H1 (cell line): ENCODE measurements around the gene WDR5. TPM values are rescaled to one million over a fixed set of nuclear protein-coding genes. Genes with fewer than 3 reads are reported as not detected.

ENCODE experiments used
- CTCF ChIA-PET: fragments of 300-600 bp; sonication (Branson Sonifier 250); formaldehyde crosslinking; loops from one replicate; lab custom pipeline; 2021; ENCODE audit not compliant: partially characterized antibody; lab: Charles Lee
- POLR2A ChIA-PET: fragments of 300-600 bp; sonication (Branson Sonifier 250); formaldehyde crosslinking; loops from one replicate; lab custom pipeline; 2021; ENCODE audit warnings: inconsistent platforms; ENCODE audit not compliant: partially characterized antibody; lab: Charles Lee
- DNase-seq, 2 experiments: peaks; one replicate each; pipeline versions ENCODE4 v3.0.0 to v3.0.0-alpha.2; 2010 to 2022; ENCODE audit warnings: low spot score in 2 of 2, low read depth in 1 of 2, mixed read lengths in 1 of 2
- FAIRE-seq: peaks from 2 replicates; lab custom pipeline; 2011; peaks lifted over from hg19 to GRCh38; lab: Jason Lieb, UNC
- H2AFZ ChIP-seq: 2 replicates; pipeline ENCODE4 v1.8.1; 2012; ENCODE audit warnings: low read length, inconsistent platforms
- H2AK5ac ChIP-seq: 2 replicates; pipeline ENCODE4 v1.6.1; 2013; ENCODE audit warnings: low read depth, low read length
- H2BK120ac ChIP-seq: replicated peaks from 2 replicates; pipeline ENCODE3; 2013; ENCODE audit warnings: low read depth, low read length, inconsistent platforms
- H2BK12ac ChIP-seq: 2 replicates; pipeline ENCODE4 v1.6.1; 2013; ENCODE audit warnings: low read depth, low read length
- H2BK15ac ChIP-seq: 2 replicates; pipeline ENCODE4 v1.6.1; 2013; ENCODE audit warnings: low read length
- H2BK20ac ChIP-seq: 2 replicates; pipeline ENCODE4 v1.6.1; 2013; ENCODE audit warnings: low read length
- H2BK5ac ChIP-seq: 2 replicates; pipeline ENCODE4 v1.6.1; 2013; ENCODE audit warnings: low read depth, low read length
- H3K14ac ChIP-seq: 2 replicates; pipeline ENCODE4 v1.6.1; 2013; ENCODE audit warnings: inconsistent platforms; ENCODE audit not compliant: insufficient read length
- H3K18ac ChIP-seq: 2 replicates; pipeline ENCODE4 v1.6.1; 2013; ENCODE audit warnings: low read length; ENCODE audit errors: extremely low read depth
- H3K23ac ChIP-seq: 2 replicates; pipeline ENCODE4 v1.6.1; 2013; ENCODE audit warnings: inconsistent platforms; ENCODE audit not compliant: insufficient read length
- H3K23me2 ChIP-seq: 2 replicates; pipeline ENCODE4 v1.6.1; 2013; ENCODE audit warnings: low read depth, low read length
- H3K27ac ChIP-seq: 2 replicates; pipeline ENCODE4 v1.6.1; 2011; ENCODE audit warnings: low read depth, low read length, inconsistent platforms
- H3K27me3 ChIP-seq, 4 experiments: replicated peaks in 1 of 4; 1 replicate in 1 of 4; 2 replicates in 3 of 4; pipeline versions ENCODE4 v1.6.1 to v1.8.1; 2011 to 2013; ENCODE audit warnings: low read length in 3 of 4, mild to moderate bottlenecking in 3 of 4, inconsistent platforms in 2 of 4, mixed read lengths in 2 of 4, moderate library complexity in 1 of 4; ENCODE audit not compliant: control insufficient read depth in 3 of 4, insufficient read depth in 3 of 4; ENCODE audit errors: extremely low read depth in 1 of 4
- H3K36me3 ChIP-seq, 4 experiments: 2 replicates each; pipeline versions ENCODE4 v1.6.1 to v1.8.1; 2011 to 2013; ENCODE audit warnings: mild to moderate bottlenecking in 4 of 4, low read length in 3 of 4, moderate library complexity in 2 of 4, control low read depth in 1 of 4, inconsistent platforms in 1 of 4; ENCODE audit not compliant: insufficient read depth in 4 of 4, control insufficient read depth in 2 of 4
- H3K4ac ChIP-seq: replicated peaks from 2 replicates; pipeline ENCODE3; 2013; ENCODE audit warnings: low read length, low read depth, mixed read lengths, inconsistent platforms; ENCODE audit not compliant: insufficient read length
- H3K4me1 ChIP-seq, 4 experiments: replicated peaks in 1 of 4; 1 replicate in 1 of 4; 2 replicates in 3 of 4; pipeline versions ENCODE4 v1.6.1 to v1.8.1; 2011 to 2013; ENCODE audit warnings: low read length in 3 of 4, inconsistent platforms in 2 of 4, mixed read lengths in 1 of 4; ENCODE audit not compliant: insufficient read depth in 4 of 4, control insufficient read depth in 3 of 4
- H3K4me2 ChIP-seq, 2 experiments: 2 replicates each; pipeline versions ENCODE4 v1.6.1 to v1.8.1; 2011 to 2013; ENCODE audit warnings: low read depth in 2 of 2, low read length in 2 of 2, control low read depth in 1 of 2, inconsistent platforms in 1 of 2, mild to moderate bottlenecking in 1 of 2; ENCODE audit not compliant: insufficient read depth in 1 of 2
- H3K4me3 ChIP-seq, 4 experiments: fragments of 200-600, 300-600 bp in 1 of 4; sonication (generic), shearing (Covaris generic), sonication (Bioruptor Twin) in 1 of 4; 2 replicates each; pipeline versions ENCODE4 v1.5.1 to v1.8.1; 2011 to 2016; ENCODE audit warnings: low read length in 4 of 4, low read depth in 3 of 4, control low read depth in 2 of 4, inconsistent platforms in 2 of 4, mild to moderate bottlenecking in 2 of 4, mixed read lengths in 1 of 4, moderate library complexity in 1 of 4; ENCODE audit not compliant: insufficient read depth in 2 of 4; ENCODE audit errors: extremely low read depth in 1 of 4
- H3K56ac ChIP-seq: replicated peaks from 2 replicates; pipeline ENCODE3; 2013; ENCODE audit warnings: low read depth, mild to moderate bottlenecking, mixed read lengths, low read length, inconsistent platforms; ENCODE audit not compliant: insufficient read length
- H3K79me1 ChIP-seq: 2 replicates; pipeline ENCODE4 v1.6.1; 2013; ENCODE audit warnings: low read depth, low read length, control low read depth
- H3K79me2 ChIP-seq, 2 experiments: 2 replicates each; pipeline versions ENCODE4 v1.6.1 to v1.8.1; 2012 to 2013; ENCODE audit warnings: low read length in 2 of 2, mild to moderate bottlenecking in 2 of 2, inconsistent platforms in 1 of 2; ENCODE audit not compliant: insufficient read depth in 2 of 2, control insufficient read depth in 1 of 2
- H3K9ac ChIP-seq, 4 experiments: replicated peaks in 1 of 4; 1 replicate in 1 of 4; 2 replicates in 3 of 4; pipeline versions ENCODE4 v1.6.1 to v1.8.1; 2011 to 2013; ENCODE audit warnings: low read depth in 3 of 4, low read length in 3 of 4, control low read depth in 2 of 4, mild to moderate bottlenecking in 2 of 4, moderate library complexity in 2 of 4, inconsistent platforms in 1 of 4; ENCODE audit errors: extremely low read depth in 1 of 4
- H3K9me3 ChIP-seq, 2 experiments: 2 replicates each; pipeline versions ENCODE4 v1.6.1 to v1.8.1; 2012 to 2013; ENCODE audit warnings: mild to moderate bottlenecking in 2 of 2, moderate library complexity in 2 of 2, control low read depth in 1 of 2, inconsistent platforms in 1 of 2, low read depth in 1 of 2, low read length in 1 of 2, mixed read lengths in 1 of 2; ENCODE audit not compliant: insufficient read depth in 2 of 2
- H4K20me1 ChIP-seq, 2 experiments: replicated peaks in 1 of 2; 2 replicates each; pipeline versions ENCODE3 to v1.8.1; 2011 to 2013; ENCODE audit warnings: inconsistent platforms in 2 of 2, low read length in 2 of 2, mild to moderate bottlenecking in 1 of 2; ENCODE audit not compliant: insufficient read depth in 2 of 2, control insufficient read depth in 1 of 2
- H4K5ac ChIP-seq: 2 replicates; pipeline ENCODE4 v1.6.1; 2013; ENCODE audit warnings: low read length, low read depth, mixed read lengths, inconsistent platforms; ENCODE audit not compliant: insufficient read length
- H4K8ac ChIP-seq: 2 replicates; pipeline ENCODE4 v1.8.0; 2013; ENCODE audit warnings: mild to moderate bottlenecking, moderate library complexity, low read length, inconsistent platforms; ENCODE audit not compliant: insufficient read depth; ENCODE audit errors: extremely low read depth
- H4K91ac ChIP-seq: replicated peaks from 2 replicates; pipeline ENCODE3; 2013; ENCODE audit warnings: low read length, mixed read lengths, inconsistent platforms; ENCODE audit not compliant: insufficient read length
- BCL11A ChIP-seq, 2 experiments: IDR thresholded peaks; one replicate each; pipeline ENCODE4 v1.6.1; 2011; ENCODE audit warnings: low read depth in 2 of 2, low read length in 2 of 2, mild to moderate bottlenecking in 2 of 2
- CREB1 ChIP-seq: IDR thresholded peaks from 2 replicates; pipeline ENCODE4 v1.6.1; 2012; ENCODE audit warnings: inconsistent platforms
- E2F6 ChIP-seq: IDR thresholded peaks from 2 replicates; pipeline ENCODE4 v1.6.1; 2012; ENCODE audit warnings: inconsistent platforms
- FOSL1 ChIP-seq: IDR thresholded peaks from 2 replicates; pipeline ENCODE4 v1.6.1; 2011; ENCODE audit warnings: mild to moderate bottlenecking, low read depth, low read length, moderate library complexity; ENCODE audit not compliant: insufficient read depth
- KDM4A ChIP-seq: IDR thresholded peaks from one replicate; pipeline ENCODE4 v1.7.1; 2012; ENCODE audit warnings: low read depth, mild to moderate bottlenecking, moderate library complexity, low read length, inconsistent platforms; ENCODE audit not compliant: severe bottlenecking
- POLR2AphosphoS5 ChIP-seq: IDR thresholded peaks from 2 replicates; pipeline ENCODE4 v1.6.1; 2011; ENCODE audit warnings: low read depth, low read length
- SIN3A ChIP-seq, 2 experiments: IDR thresholded peaks in 1 of 2; conservative IDR thresholded peaks in 1 of 2; 2 replicates each; pipeline ENCODE4 v1.6.1; 2011 to 2012; ENCODE audit warnings: low read length in 2 of 2, improper control_type of control experiment in 1 of 2, low read depth in 1 of 2, mild to moderate bottlenecking in 1 of 2
- SUZ12 ChIP-seq: fragments of 200-600 bp; sonication (generic); IDR thresholded peaks from 2 replicates; pipeline ENCODE4 v1.6.1; 2012; ENCODE audit warnings: mild to moderate bottlenecking, inconsistent platforms, low read length, moderate library complexity, mixed read lengths
- TAF1 ChIP-seq: IDR thresholded peaks from 2 replicates; pipeline ENCODE4 v1.6.1; 2011; ENCODE audit warnings: mild to moderate bottlenecking, low read depth, low read length
- YY1 ChIP-seq: IDR thresholded peaks from 2 replicates; pipeline ENCODE4 v1.6.1; 2011; ENCODE audit warnings: low read depth, mild to moderate bottlenecking, low read length
- WGBS, 2 experiments: shearing (Covaris generic) in 1 of 2; methylation state at CpG; one replicate each; pipeline versions ENCODE4 v1.1.6 to v1.1.7; 2013 to 2015; ENCODE audit warnings: low lambda C conversion rate in 2 of 2, mixed read lengths in 2 of 2, inconsistent platforms in 1 of 2, low coverage in 1 of 2, missing lambda C conversion rate in 1 of 2; ENCODE audit not compliant: insufficient replicate concordance in 2 of 2, insufficient coverage in 1 of 2, insufficient read length in 1 of 2; ENCODE audit errors: extremely low coverage in 1 of 2, missing lambda C conversion rate in 1 of 2; 5-methylcytosine and 5-hydroxymethylcytosine counted together
- polyA plus RNA-seq, 7 experiments: library from polyadenylated mRNA; depleted of rRNA in 3 of 7; stranded (reverse) in 5 of 7; unstranded in 2 of 7; fragments of >200 nt in 5 of 7; fragments of 200-250 nt in 2 of 7; gene quantifications; 1 replicate in 5 of 7; 2 replicates in 1 of 7; 4 replicates in 1 of 7; pipeline versions ENCODE4 v1.2.1 to v1.2.3, GENCODE V29; 2011 to 2013; ENCODE audit warnings: missing spikeins in 2 of 7, mixed read lengths in 2 of 7
- total RNA-seq: library from RNA; stranded (reverse); fragmentation: NEBNext Ultra II Directional; extraction: Animal tissue kit (Norgen Biotek cat#: 25700); gene quantifications from 2 replicates; pipeline ENCODE4 v1.2.1, GENCODE V29; 2021

WDR5 gene
- total and polyA plus RNA-seq, 2 of the 8 experiments (the other 6 are each of a cell fraction or from before 2014, with no cell fraction given) = 38.4 to 68.1 TPM

- WGBS, 2 experiments = 2% methylated on average over 57 of the region's 93 CpGs; no CpG with 5 or more reads in 1 of the 2 experiments
- Histone ChIP-seq H3K79me1 (peaks cover 18% of the 10 kb centered on the region), H3K79me2 (peaks cover 22 to 45% of the 10 kb centered on the region in 2 experiments; a peak in 3 of 4 replicates), H3K9ac (peak overlapping the region; percentile 86 to 95 (median 88)), H2BK5ac (peak overlapping the region; percentile 6; the same call in 1 of the 2 replicates), H3K4me2 (peak overlapping the region; percentile 72 to 80), H4K20me1 (peaks cover 10 to 22% of the 10 kb centered on the region in 2 experiments), H2AK5ac (no peak overlapping the region), H3K14ac (no peak overlapping the region), H3K27me3 (no peaks in the 10 kb centered on the region), H3K36me3 (peaks cover 6 to 23% (median 13%) of the 10 kb centered on the region in 4 experiments; a peak in 6 of 8 replicates), H3K23me2 (peaks cover 9% of the 10 kb centered on the region; the same call in 1 of the 2 replicates), H3K56ac (no peak overlapping the region), H3K4ac (no peak overlapping the region), H3K4me1 (peaks cover 6 to 28% (median 17%) of the 10 kb centered on the region in 4 experiments), H2BK12ac (no peak overlapping the region), H2BK120ac (no peak overlapping the region), H2BK15ac (no peak overlapping the region), H4K5ac (peak overlapping the region; percentile 31), H3K23ac (no peak overlapping the region), H2AFZ (no peak overlapping the region), H4K91ac (peak overlapping the region; percentile 63), H3K27ac (peak overlapping the region; percentile 38; the same call in 1 of the 2 replicates), H2BK20ac (no peak overlapping the region), H3K18ac (peak overlapping the region; percentile 71), H3K9me3 (no peaks in the 10 kb centered on the region), H3K4me3 (peak overlapping the region; percentile 77 to 89 (median 86)), H4K8ac (peak overlapping the region; percentile 88)
- FAIRE-seq (no peak), DNase-seq (peak in 1 of 2 experiments; percentile 73)
- ChIA-PET POLR2A (interaction anchor here (0.7 to 2.5 kb wide), 14 partner anchors 10 to 191 kb away, joined by 3 to 18 read pairs (median 4); partner anchors contain the start of gene RNU6ATAC), CTCF (no interaction called here)
- TF ChIP-seq POLR2AphosphoS5 (no peak; the same call in none of the 2 replicates), BCL11A (IDR thresholded peaks at IDR 0.05; ENCODE audit: low read depth in 2 of 2, low read length in 2 of 2) (no peak), CREB1 (0 out of 2 replicates have a peak, but pooled peaks have one; percentile 7), FOSL1 (no peak), YY1 (peak; percentile 79), TAF1 (peak; percentile 39; the same call in 1 of the 2 replicates), SUZ12 (no peak), KDM4A (peak; percentile 46), SIN3A (conservative IDR thresholded peaks at IDR 0.05 in 1 of 2, IDR thresholded peaks at IDR 0.05 in 1 of 2; ENCODE audit: low read depth in 1 of 2, low read length in 2 of 2) (peak in 1 of 2 experiments; percentile 20; a peak in 2 of 4 replicates), E2F6 (peak; percentile 39; the same call in 1 of the 2 replicates)
Observed at GRCh38 chr9:134136118-134136995, 475 bp downstream of the WDR5 start.
